ENCODE results near the gene PYM1.
A peak's percentile ranks its signal among the peaks of the same experiment; 100 is the strongest.

DNA sequence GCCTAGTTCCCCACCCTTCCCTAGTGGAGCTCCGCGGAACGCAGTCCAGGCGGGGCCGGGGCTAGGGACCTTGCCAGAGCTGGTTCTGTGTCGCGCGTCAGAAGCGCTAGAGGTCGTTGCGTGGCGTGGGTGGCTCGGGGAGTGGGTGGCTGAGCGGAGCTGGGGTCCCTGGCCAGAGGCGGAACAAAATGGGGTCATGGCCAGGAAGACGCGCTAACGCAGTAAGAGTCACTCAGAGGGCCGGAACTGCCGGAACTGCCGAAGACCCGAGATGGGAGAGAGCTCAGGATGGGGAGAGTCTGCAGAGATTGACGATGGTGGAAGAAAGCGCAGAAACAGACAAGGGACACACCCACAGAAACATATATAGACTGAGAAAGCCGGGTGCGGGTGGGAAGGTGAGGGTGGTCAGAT, 8.1 kb upstream of the PYM1 start:
- TF ChIP-seq POLR2AphosphoS5 (IDR thresholded peaks at IDR 0.05): peak in 1 of 4 donors; percentile 30
- TF ChIP-seq, protein P1, sequence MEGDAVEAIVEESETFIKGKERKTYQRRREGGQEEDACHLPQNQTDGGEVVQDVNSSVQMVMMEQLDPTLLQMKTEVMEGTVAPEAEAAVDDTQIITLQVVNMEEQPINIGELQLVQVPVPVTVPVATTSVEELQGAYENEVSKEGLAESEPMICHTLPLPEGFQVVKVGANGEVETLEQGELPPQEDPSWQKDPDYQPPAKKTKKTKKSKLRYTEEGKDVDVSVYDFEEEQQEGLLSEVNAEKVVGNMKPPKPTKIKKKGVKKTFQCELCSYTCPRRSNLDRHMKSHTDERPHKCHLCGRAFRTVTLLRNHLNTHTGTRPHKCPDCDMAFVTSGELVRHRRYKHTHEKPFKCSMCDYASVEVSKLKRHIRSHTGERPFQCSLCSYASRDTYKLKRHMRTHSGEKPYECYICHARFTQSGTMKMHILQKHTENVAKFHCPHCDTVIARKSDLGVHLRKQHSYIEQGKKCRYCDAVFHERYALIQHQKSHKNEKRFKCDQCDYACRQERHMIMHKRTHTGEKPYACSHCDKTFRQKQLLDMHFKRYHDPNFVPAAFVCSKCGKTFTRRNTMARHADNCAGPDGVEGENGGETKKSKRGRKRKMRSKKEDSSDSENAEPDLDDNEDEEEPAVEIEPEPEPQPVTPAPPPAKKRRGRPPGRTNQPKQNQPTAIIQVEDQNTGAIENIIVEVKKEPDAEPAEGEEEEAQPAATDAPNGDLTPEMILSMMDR (IDR thresholded peaks at IDR 0.05): no peak

Data from sigmoid colon (tissue), 4 donors.